ENCODE data around the gene HOXA3. TPM values are rescaled to one million over a fixed set of nuclear protein-coding genes. Genes with fewer than 3 reads are reported as not detected.

HOXA3 gene
- total RNA-seq, 1 donor from 2014 or later = not detected

DNA sequence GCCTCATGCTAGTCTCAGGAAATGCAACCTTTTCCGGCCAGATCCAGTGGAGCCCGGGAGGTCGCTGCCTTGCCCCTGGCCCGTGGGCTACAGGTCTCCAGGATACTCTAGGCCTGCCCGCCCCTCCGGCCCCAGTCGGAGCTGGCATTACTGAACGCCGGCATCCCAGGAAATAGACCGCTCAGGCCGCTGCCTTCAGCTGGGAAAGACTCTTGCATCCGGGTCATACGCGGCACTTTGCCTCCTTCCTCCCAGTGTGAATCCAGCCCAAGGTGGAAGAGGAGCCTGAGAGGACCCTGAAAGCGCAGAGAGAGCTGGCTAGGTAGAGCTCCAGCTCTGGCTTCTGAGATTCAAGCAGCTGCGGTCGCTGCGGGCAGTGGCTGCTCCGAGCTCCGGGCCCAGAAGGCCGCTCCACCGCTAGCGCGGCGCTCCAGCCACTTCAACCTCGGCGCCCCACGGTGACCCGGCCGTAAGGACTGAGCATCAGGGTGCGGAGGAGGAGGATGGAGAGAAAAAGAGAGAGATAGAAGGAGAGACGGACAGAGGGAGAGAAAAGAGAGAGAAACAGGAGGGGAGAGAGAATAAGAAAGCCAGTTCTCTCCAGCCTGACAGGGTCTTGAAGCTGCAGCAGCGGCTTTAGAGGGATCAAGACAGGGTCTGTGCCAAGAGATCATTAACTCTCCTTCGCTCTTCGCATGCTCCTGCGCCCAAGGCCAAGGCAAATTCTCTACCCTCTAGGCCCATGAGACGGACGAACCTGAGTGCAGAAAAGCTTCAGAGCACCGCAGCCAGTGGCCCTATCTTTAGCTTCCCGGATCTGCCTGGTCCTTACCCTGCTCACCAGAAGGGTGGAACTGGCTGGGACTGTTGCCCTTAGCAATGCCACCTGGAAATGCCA is 23.5 kb upstream of the HOXA3 start:
- TF ChIP-seq, protein P1, sequence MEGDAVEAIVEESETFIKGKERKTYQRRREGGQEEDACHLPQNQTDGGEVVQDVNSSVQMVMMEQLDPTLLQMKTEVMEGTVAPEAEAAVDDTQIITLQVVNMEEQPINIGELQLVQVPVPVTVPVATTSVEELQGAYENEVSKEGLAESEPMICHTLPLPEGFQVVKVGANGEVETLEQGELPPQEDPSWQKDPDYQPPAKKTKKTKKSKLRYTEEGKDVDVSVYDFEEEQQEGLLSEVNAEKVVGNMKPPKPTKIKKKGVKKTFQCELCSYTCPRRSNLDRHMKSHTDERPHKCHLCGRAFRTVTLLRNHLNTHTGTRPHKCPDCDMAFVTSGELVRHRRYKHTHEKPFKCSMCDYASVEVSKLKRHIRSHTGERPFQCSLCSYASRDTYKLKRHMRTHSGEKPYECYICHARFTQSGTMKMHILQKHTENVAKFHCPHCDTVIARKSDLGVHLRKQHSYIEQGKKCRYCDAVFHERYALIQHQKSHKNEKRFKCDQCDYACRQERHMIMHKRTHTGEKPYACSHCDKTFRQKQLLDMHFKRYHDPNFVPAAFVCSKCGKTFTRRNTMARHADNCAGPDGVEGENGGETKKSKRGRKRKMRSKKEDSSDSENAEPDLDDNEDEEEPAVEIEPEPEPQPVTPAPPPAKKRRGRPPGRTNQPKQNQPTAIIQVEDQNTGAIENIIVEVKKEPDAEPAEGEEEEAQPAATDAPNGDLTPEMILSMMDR (IDR thresholded peaks at IDR 0.05; ENCODE audit: partially characterized antibody, unreplicated experiment) = no peak
- peaks cover 42% of the 10 kb centered on the region for H3K27me3 Mint-ChIP-seq (ENCODE audit: unreplicated experiment)
- peak; percentile 22 for DNase-seq
- peaks cover 2% of the 10 kb centered on the region for H3K36me3 Mint-ChIP-seq (ENCODE audit: unreplicated experiment)
- no peak overlapping the region for H3K27ac Mint-ChIP-seq (ENCODE audit: unreplicated experiment)
- no peaks in the 10 kb centered on the region for H3K4me1 Mint-ChIP-seq (ENCODE audit: low read depth, unreplicated experiment)
- peaks cover 8% of the 10 kb centered on the region for H3K9me3 Mint-ChIP-seq (ENCODE audit: unreplicated experiment)
- H3K4me3 Mint-ChIP-seq (ENCODE audit: unreplicated experiment) = no peak overlapping the region

- Mint-ChIP-seq H3K9me3 (ENCODE audit: unreplicated experiment) (peaks cover 12% of the 10 kb centered on the region), H3K36me3 (ENCODE audit: unreplicated experiment) (peaks cover 4% of the 10 kb centered on the region), H3K4me3 (ENCODE audit: unreplicated experiment) (no peak overlapping the region), H3K27ac (ENCODE audit: unreplicated experiment) (no peak overlapping the region), H3K27me3 (ENCODE audit: unreplicated experiment) (peaks cover 43% of the 10 kb centered on the region), H3K4me1 (ENCODE audit: low read depth, unreplicated experiment) (no peaks in the 10 kb centered on the region)
- DNase-seq = peak; percentile 10
- TF ChIP-seq, protein P1 (IDR thresholded peaks at IDR 0.05; ENCODE audit: partially characterized antibody, unreplicated experiment) = no peak
Observed at GRCh38 chr7:27174874-27175625, 22.7 kb upstream of the HOXA3 start.

GRCh38 chr7:27173956-27174873 is 21.8 kb upstream of the HOXA3 start, which contains the start of gene HOXA10:
Gene HOXA10 (minus strand): TSS chr7:27174320. CDS start chr7:27174306, 14 bp downstream.
- DNase-seq = peak; percentile 19

DNA sequence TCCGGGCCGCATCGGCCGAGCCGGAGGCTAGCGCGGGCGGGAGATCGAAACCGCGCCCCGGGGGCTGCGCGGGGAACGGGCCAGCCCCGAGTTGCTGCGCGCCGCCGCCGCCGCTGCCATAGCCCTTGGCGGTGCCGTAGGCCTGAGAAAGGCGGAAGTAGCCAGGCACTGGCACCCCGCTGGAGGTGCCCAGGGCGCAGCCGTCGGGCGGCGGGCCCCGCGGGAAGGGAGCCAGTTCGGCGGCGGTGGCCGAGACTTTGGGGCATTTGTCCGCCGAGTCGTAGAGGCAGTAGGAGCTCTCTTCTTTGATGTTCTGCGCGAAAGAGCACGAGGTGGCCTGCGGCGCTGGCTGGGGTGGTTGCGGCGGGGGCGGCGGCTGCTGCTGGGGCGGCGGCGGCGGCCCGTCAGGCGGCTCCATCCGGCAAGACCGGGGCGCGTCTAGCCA is 21.1 kb upstream of the HOXA3 start:
- no peak overlapping the region for H3K4me3 Mint-ChIP-seq (ENCODE audit: unreplicated experiment)
- H3K4me1 Mint-ChIP-seq (ENCODE audit: low read depth, unreplicated experiment) = no peaks in the 10 kb centered on the region
- TF ChIP-seq, protein P1 (IDR thresholded peaks at IDR 0.05; ENCODE audit: partially characterized antibody, unreplicated experiment) = no peak
- peak; percentile 18 for DNase-seq
- peaks cover 6% of the 10 kb centered on the region for H3K9me3 Mint-ChIP-seq (ENCODE audit: unreplicated experiment)
- H3K36me3 Mint-ChIP-seq (ENCODE audit: unreplicated experiment) = peaks cover 4% of the 10 kb centered on the region
- H3K27me3 Mint-ChIP-seq (ENCODE audit: unreplicated experiment) = peaks cover 38% of the 10 kb centered on the region
- H3K27ac Mint-ChIP-seq (ENCODE audit: unreplicated experiment) = no peak overlapping the region

More at GRCh38 chr7:27173956-27174873, 21.8 kb upstream of the HOXA3 start, which contains the start of gene HOXA10:
- peaks cover 6% of the 10 kb centered on the region for H3K9me3 Mint-ChIP-seq (ENCODE audit: unreplicated experiment)
- peaks cover 37% of the 10 kb centered on the region for H3K27me3 Mint-ChIP-seq (ENCODE audit: unreplicated experiment)
- no peak within 1 kb of the TSS for H3K27ac Mint-ChIP-seq (ENCODE audit: unreplicated experiment)
- peaks cover 4% of the 10 kb centered on the region for H3K36me3 Mint-ChIP-seq (ENCODE audit: unreplicated experiment)
- no peaks in the 10 kb centered on the region for H3K4me1 Mint-ChIP-seq (ENCODE audit: low read depth, unreplicated experiment)
- no peak within 1 kb of the TSS for H3K4me3 Mint-ChIP-seq (ENCODE audit: unreplicated experiment)
- TF ChIP-seq, protein P1 (IDR thresholded peaks at IDR 0.05; ENCODE audit: partially characterized antibody, unreplicated experiment) = no peak
